T-helper 9 cell (primary cell): ENCODE results near the gene GLIS1.

Experiments used
- DNase-seq: peaks from one replicate; pipeline ENCODE4 v3.0.0-alpha.2; 2020

Gene GLIS1

DNA sequence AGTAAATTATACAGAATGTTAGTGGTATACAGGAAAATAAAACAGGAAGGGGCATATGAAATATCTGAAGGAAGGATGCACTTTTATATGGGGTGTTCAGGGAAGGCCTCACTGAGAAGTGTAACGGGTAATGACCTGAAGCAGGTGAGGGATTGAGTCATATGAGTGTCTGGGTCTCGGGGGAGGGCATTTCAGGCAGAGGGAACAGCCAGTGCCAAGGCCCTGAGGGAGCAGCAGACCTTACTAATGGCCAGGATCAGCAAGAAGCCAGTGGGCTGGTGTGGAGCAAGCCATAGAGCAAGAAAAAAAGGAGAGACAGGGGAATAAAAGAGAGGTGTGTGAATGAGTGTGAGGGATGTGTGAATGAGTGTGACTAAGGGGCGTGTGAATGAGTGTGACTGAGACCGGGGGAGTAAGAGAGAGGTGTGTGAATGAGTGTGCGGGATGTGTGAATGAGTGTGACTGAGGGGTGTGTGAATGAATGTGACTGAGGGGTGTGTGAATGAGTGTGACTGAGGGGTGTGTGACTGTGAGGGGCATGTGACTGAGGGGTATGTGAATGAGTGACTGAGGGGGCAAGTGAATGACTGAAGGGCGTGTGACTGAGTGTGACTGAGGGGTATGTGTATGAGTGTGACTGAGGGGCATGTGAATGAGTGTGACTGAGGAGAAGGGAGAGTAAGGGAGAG is 107.2 kb downstream of the GLIS1 start:
- no peak for DNase-seq

DNA sequence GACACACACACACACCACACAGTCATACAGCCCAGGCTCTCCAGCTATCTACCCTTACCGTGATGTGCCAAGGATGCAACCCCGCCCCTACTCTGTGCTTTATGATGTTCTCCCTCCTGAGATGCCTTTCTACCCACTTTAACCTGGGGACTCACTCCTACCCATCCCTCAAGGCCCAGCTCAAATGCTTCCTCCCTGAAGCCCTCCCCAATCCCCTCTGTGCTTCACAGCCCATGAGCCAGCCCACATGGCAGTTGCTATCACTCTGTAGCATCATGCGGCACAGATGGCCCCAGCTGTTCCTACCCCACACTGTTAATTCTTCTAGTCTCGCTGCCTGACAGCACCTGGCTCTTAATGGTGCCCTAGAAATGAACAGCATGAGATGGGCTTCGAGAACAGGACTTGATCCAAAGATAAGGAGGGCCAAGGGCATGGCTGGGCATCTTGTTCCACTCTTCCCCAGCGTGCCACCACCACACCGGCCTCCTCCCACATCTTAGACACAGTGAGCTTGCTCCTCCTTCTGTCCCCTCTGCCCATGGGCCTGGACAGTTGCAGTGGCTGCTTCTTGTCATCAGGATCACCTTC is 109.8 kb downstream of the GLIS1 start:
- DNase-seq: no peak

DNA sequence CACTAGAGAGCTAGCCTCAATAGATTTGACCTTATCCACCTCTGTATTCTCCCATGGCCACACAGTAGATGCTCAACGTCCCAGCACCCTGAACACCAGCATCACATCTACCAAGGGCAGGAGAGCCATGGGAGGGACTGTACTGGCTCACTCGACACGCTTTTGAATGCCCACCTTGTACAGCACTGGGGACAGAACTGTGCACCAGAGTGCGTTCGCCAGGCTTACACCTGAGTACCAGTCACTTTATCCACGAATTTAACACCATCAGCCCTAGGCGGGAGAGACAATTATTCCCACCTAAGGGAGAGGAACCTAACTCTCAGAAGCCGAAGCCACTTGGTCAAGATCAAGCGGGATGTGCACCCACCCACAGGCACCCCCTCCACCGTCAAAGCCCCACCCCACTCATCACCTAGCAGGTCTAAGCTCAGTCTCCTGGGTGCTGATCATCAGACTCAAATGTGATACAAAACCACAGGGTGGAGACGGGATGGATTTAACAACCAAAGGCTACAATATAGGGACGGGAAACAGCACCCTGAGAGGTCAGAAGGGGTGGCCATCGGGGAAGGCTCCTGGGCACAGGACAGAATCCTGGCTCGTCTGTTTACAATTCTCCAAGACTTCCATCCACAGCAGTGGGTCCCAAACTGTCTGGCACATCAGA is 110.5 kb downstream of the GLIS1 start:
- no peak for DNase-seq

DNA sequence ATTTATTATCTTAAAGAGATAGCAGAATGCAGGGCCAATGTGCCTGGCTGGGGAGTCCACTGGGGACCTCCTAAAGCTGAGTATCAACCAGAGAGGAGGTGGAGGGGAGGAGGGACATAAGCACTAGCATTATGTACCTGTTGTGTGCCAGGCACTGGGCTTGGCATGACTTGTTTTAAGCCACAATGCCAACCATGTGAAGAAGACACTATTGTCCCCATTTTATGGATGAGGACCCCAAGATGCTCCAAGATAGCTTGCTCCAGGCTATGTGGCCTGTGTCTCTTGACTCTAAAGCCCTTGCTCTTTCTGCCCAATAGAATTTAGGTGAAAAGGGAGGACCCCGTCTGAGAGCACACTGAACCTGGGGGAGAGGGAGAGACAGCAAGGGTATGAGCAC is 111.3 kb downstream of the GLIS1 start:
- no peak for DNase-seq

DNA sequence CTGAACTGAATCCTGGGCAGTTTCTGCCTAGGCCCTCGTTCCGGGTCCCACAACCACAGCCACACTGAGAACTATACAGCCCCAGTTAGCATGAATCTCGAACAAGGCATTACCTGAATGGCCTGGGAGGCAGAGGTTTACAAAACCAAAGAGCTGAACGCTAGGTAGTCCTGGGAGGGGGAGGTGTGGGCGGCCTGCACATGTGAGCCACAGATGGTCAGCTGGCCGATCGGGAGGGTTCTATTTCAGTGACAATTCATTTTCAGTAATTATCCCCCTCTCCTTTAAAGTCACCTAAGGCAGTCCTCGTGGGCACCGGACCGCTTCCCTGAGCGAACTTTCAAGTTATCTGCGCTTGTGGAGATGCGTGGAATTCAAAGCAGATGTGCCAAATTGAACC is 111.9 kb downstream of the GLIS1 start:
- no peak for DNase-seq

DNA sequence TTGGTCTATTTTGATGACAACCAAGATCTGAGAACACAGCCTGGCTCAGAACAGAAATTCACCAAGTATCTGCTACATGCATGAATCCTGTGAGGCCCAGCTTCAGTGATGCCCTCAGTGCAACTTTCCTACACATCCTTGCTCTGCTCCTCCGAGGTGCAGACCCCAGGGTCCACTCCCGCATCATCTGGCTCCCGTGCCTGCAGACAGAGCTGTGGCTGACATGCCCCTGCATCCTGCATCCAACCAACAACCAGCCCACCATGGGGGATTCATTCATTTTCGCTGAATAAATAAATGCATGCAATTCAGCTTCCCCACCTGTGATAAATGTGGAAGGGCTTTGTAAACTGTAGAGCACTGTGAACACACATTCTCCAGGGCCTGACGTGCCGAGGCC is 112.3 kb downstream of the GLIS1 start:
- no peak for DNase-seq

DNA sequence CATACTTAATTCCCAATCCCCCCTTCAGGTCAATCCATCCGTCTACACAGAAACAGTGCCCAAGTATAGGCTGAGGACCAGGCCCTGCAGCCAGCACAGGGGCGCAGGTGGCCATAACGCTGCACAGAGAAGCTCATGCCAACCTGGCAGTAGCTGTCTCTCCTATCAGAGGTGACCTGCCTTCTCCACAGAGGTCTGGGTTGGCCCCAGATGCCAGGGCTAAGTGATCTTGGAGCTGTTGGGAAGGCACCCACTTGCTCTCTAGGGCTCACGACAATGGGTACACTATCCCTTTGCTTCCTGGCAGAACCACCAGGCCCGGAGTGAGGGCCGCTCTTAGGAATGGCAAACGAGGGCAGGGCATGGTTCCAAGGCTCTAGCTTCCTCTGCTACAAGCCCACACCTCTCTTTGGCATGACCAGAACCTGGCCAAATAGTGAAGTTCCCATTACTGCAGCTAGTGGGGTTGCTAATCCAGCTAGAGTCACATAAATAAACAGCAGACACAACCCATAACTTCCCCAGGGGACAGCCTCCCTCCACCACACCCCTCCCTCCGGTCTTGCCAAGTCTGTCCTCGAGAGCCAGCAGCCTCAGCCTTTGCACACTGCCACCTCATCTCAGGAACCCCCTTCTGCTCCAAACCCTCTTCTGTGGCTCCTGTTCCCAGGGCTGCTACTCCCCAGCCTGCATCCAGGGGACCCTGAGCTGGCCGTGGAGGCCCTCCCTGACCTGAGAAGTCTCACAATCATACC is 113.0 kb downstream of the GLIS1 start:
- DNase-seq: no peak

DNA sequence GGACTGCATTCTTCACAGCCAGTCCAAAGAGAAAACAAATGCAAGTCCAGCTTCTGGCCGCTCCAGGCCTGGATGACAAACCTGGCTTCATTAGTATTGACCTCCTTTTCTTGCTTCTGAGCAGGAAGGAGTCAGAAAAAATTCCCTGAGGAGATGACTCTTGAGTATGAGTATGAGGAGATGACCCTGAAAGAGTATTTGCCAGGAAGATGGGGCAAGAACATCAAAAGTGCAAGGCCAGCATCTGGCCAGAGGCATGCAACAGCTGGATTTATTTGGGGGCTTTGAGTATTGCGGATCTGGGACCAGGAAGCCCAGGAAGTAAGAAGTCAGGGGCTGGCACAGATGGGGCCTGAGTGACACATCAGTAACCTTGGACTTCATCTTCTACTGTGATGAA is 113.9 kb downstream of the GLIS1 start:
- DNase-seq: no peak

DNA sequence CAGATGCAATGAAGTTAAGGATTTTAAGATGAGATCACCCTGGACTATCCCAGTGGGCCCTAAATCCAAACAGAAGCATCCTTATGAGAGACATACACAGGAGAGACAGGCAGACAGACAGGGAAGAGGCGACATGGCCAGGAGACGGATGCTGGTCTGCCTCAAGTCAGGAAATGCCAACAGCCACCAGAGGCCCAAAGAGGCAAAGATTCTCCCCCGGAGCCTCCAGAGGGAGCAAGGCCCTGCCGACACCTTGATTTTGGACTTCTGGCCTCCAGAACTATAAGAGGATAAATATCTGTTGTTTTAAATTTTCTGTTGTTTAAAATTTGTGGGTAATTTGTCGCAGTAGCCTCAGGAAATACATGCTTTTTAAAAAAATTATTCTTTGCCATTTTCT is 116.4 kb downstream of the GLIS1 start:
- DNase-seq: no peak

DNA sequence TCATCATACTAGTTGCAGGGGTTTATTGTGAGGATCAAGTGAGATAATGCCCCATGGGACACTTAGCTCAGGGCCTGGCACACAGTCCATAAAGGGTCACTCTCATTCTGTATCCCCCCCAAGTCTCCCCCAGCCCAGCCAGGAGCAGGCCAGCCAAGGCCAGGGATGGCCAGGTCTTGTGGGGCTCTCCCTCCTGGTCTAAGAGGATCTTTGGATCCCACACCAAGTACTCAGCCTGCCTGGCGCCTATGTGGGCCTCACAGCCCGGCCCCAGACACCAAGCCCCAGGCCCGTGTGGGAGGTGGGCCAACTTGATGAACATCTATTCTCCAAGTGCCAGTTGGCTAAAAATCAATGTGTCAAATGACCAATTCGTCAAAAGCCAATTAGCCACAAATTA is 117.8 kb downstream of the GLIS1 start:
- DNase-seq: no peak

DNA sequence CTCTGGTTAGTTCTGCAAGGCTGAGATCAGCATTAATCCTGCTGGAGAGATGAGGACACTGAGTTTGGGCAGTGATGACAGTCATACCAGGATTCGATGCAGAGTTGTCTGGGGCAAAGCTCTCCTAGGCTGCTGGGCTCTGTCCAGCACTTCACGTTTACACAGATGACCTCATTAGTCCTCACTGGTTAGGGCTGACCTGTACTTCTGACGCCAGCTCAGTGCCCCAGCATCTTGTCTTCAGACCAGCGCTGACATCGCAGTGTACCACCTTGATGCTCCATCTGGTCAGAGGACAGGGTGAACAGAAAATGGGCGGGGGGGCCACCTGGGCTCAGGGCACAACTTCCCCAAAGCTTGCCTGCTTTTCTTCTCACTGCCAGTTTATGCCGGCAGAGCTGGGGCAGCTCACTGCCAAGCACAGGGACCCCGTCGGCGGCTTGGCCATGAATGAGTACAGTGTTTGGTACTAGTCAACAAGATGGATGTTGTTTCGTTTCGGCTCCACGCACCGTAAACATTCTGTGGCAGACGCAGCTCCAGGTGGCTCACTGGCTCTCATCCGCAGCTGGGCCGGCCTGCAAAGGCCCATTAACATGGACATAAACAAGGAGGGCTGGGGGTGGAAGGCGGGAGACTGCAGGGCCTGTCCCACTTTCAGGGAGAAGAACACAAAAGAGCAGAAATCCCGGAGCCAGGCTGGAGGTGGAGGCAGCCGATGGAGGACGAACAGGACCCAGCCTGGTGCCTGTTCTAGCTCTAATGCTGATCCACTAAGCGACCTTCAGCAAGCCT is 118.7 kb downstream of the GLIS1 start:
- no peak for DNase-seq

DNA sequence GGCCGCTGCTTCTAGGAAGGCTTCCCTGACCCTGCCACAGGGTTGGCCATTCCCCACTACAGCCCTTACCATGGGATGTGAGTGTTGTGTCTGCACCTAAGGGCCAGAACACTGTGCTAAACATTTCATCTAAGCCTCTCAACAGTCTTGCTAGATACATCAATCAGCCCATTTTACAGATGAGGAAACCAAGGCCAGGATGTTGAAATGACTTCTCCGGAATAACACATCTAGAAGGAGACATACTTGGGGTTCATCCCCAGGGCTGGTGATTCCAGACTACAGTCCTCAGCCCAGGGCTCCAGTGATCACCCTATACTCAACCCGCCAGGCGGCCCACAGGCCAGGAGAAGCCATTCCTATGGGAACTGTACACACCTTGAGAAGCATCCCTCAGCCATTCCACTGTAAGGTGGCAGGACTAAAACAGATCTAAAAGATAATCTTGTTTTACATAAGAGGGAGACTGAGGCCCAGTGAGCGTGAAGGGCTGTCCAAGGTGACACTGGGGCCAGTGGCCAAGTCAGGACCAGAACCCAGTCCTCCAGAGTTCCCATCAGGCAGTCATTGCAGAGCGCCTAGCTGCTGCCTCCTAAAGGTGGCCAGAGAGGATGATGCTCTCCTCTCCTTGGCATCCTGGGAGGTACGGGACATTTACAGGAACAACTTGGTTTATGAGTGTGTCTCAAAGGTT is 119.5 kb downstream of the GLIS1 start:
- DNase-seq: no peak

DNA sequence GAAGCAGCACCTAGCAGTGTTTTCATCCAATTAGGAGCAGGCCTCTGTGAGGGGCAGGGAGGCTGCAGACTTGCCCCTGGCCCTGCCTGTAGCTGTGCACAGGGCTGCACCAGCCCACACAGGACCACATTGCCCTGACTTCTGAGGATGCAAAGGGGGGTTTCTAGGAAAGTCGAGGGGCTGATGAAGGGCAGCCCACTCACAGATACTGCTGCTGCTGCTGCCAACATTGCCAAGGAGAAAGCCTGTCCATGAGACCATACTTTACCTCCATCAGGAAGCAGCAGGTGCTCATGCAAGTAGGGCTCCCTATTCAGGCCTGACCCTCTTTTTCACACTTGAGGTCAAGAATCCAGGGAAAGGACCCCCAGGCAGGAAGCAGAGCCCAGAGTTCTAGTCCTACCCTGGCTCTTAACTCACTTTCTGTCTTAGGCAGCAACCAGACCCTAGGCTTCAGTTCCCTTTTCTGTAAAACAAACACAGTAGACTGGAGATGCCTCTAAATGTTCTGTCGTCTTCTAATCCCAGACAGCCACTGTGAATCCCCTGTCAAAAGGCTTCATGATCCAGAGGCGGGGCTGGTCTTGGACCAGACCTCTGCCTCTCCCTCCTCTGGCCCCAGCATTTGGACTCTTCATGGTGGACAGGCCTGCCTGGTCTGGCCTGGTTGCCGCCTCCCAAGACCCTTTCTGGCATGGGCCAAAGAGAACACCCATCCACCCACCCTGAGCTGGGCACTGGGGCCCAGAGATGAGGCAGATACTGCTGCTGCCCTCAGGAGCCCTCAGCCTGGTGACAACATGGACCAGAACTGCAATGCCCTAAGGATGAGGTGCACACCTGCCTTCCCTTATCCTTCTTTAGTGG is 120.2 kb downstream of the GLIS1 start:
- no peak for DNase-seq

DNA sequence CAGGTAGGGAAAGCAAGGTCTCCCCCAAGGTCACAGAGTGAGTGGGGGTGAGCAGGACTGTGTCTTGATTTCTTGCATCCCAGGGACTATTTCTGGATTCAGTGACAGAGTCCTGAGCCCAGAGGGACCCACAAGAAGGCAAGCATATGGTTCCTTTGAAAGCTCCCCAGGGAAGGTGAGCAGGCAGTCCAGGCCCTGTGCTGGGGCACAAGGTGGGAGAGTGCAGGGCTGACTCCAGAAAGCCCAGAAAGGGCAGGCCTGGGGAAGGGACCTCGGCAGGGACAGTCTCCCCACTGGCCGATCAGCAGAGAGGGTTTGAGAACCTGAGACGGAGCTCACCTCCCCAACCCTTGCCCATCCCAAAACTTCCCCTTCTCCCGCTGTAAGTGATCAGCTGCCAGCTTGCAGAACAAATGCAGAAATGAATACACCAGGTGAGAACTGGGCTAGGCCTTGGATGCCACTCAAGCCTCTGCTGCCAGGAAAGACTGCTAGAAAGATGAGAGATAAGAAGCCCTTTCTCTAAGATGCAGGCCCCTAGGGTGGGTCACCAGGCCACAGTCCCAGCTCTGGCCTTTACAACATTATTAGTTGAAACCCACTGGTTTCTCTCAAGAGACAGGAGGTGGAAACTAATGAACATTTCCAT is 121.0 kb downstream of the GLIS1 start:
- no peak for DNase-seq

DNA sequence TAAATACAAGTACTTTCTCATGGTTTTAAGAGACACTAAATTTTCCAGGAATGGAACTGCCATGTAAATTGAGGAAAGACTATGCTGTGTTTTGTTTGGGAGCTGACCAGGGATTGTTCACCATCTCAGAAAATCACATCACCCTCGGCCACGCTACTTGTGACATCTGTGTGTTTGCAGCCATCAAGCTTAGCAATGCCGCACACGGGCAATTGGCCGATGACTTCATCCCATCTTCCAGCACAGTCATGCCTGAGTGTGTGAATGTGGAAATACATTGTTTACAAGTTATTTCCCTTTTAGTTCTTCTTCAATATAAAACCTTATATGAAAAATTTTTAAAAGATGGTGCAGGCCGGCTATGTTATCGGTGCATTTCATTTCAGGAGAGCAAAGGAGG is 121.6 kb downstream of the GLIS1 start:
- DNase-seq: no peak

DNA sequence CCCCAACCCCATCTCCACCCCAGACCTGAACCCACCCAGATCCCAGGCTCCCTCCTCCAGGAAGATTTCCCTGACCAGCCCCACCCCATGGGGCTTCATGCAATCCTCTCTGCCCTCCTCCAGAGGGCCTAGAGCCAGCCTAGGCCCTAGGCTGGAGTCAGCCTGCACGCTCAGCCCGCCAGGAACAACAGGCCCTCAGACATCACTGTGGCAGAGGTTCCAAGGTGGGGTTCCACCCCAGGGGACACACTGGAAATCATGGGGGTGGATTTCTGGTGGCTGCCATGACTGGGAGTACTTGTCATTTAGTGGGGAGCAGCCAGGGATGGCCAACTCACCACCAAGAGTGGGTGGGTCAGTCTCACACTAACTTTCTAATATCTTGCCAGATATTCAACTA is 122.0 kb downstream of the GLIS1 start:
- no peak for DNase-seq

DNA sequence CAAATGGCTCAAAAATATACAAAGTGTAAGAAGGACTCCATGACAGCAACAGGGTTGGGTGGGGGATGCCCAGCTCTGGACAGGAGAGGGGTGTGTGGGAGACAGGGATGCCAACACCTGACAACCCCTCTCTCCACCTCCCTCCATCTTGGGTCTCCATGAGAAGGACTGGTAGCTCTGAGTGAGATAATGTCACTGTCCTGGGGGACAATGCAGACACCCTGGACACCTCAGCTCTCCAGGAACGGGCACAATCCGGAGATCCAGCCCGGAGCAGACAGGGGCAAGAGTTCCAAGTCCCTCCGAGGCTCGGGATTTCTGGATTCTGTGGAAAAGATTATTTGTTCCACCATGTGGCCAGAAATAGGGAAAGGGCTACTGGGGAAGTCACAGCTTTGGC is 122.5 kb downstream of the GLIS1 start:
- no peak for DNase-seq

DNA sequence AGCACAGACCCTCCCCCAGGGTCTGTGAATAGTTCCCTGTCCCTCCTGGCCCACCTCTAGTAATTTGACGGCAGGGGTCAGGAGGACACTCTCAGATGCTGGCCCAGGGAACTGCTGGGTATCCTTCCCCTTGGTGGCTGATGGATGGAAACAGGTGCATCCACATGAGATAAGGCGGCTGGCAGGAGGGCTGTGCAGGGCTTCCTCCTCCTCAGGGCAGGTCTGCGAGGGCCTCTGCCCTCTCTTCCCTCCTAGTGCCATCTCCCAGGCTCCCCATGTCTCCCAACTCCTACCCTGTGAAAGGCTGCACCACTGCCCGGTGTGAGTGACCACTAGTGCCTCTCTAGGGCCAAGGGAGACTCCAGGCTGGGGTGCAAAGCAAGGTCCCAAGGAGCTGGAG is 123.9 kb downstream of the GLIS1 start:
- no peak for DNase-seq

DNA sequence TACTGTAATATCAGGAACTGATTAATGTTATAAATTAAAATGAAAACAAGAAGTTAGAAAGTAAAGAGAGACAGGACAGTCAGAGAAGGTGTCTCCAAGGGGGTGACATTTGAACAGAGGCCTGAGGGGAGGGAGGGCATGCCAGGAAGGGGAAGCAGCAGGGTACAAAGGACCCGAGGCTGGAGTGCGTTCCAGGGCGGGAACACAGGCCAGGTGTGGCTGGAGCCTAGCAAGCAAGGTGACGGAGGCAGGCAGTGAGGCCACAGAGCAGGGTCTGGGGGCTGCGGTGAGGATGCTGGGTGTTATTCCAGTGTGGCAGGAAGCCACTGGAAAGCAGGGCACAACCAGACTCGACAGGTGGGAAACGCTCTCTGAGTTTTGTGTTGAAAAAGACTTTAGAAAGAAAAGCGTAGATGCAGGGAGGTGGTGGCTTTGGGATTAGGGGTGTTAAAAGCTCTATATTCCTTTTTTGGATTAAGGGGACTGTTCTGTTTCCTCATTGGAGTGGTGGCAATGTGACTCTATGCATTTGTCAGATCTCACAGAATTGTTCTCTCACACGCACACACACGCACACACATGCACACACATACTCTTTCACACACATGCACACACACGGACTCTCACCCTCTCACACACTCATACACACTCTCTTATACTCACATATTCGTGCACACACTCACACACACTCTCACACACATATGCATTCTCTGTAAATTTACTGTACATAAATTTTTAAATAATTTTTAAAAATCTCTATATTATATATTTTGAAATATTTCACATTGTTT is 124.5 kb downstream of the GLIS1 start:
- DNase-seq: no peak

DNA sequence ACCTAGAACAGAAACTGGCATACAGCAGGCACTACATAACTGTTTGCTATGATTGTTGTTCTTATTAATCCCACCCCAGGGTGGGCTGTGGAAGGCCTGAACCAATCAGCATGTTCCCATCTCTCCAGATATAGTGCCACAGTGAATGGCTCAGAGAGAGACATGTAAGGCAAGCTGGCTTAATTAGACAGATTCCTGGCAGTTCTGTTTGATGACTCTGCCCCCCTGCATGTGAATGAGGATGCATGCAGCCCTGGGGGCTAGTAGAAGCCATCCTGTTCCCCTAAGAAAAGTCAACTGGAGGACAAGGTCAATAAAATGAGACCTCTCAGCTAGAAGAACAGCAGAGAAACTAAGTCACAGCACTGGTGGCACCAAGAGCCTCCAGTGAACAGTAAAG is 130.3 kb downstream of the GLIS1 start:
- no peak for DNase-seq
